ENCODE results near the gene HELZ.
A peak's percentile ranks its signal among the peaks of the same experiment; 100 is the strongest.
"Not testable (repeated sequence)": the region's sequence is repeated elsewhere in the genome, so short reads cannot be mapped to it uniquely, and the experiment has no call there.

HELZ gene

GRCh38 chr17:67262435-67263117 lies 17.6 kb upstream of the HELZ start:
- no peak for DNase-seq

DNA sequence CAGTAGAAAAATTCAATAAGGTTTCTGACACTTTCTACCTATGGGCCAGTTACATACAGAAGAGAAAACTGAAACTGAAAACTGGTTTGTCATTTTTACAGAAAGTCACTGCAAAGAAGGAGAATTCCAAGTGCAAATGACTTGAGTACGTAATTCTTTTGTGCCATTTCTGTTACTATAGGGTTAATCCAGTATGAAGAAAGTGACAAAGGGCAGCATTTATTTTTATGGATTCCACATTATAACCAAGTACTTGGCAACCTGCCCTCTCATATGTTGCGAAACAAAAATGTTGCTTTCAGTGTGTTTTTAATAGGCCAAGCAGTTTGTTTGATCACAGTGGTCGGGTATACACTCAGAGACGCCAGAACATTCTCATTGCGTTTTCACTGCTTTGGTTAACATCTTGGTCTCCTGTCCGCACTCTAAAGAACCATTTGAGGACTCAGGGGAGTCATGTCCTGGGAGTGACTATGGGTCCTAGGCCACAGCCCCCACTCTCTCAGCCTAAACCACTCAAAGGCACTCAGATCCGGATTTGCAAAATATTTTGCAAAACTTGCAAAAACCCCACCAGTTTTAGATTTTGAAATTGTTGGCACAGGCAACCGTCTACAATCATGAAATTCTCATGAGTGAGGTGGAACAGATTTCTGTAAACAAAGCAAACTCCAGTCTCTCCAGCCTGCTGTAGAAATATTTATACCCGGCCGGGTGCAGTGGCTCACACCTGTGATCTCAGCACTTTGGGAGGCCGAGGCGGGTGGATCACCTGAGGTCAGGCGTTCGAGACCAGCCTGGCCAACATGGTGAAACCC lies 15.4 kb upstream of the HELZ start:
- DNase-seq = peak; percentile 47

DNA sequence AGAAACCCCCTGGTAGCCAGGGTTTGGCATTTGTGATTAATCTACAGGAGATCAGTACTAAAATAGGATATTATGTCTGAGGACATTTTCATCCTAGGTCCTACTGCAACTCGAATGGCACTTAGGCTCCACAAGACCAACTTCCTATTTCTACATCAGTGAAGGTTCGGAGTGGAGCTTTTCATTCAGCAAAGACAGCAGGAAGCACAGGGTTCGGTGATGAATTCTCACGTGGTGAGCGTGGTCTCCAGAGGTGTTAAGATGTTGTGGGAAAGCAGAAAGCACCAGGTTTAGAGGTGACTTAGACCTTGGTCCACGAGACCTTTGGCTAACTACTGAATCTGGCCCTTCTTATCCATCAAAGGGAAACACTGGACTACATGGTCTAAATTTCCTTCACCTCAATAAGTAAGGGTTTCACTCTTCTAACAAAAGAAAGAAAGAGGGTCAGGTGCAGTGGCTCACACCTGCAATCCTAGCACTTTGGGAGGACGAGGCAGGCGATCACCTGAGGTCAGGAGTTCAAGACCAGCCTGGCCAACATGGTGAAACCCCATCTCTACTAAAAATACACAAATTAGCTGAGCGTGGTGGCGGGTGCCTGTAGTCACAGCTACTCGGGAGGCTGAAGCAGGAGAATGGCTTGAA lies 13.9 kb upstream of the HELZ start:
- DNase-seq = peak; percentile 52

DNA sequence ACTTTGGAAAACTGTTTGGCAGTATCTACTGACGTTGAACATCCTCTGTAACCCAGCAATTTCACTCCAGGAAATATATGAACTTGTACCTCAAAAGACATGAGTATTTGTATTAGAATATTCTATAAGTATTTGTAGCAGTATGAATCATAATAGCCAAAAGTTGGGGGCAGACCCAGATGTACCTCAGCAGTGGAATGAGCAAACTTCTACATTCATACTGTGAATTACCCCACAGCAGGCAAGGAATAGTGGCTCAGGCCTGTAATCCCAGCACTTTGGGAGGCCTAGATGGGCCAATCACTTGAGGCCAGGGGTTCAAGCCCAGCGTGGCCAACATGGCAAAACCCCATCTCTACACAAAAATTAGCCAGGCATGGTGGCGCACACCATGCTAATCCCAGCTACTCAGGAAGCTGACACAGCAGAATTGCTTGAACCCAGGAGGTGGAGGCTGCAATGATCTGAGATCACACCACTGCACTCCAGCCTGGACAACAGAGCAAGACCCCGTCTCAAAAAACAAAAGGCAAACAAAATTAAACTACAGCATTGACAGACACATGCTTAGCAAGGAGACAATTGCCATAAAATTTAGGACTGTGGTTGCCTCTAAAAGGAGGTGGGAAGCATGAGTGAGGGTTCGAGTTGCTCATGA lies 11.2 kb upstream of the HELZ start:
- no peak for DNase-seq

DNA sequence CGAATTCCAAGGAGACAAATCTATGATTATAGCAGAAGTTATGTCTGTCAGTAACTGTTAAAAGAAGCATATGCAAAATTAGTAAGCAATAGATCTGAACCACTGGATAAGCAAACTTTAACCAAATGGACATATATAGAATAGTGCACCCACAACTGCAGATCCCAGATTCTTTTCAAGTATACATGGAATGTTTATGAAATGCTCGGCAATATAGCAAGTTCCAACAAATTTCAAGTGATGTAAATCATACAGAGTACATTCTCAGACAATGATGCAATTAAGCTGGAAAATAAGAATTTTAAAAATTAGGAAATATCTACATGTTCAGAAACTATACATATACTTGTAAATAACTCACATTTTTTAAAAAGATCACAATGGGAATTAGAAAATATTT lies 8.4 kb upstream of the HELZ start:
- DNase-seq = no peak

- DNase-seq = not testable (repeated sequence)
Observed at GRCh38 chr17:67251586-67251985, 6.6 kb upstream of the HELZ start.

- no peak for DNase-seq
Observed at GRCh38 chr17:67248291-67248690, 3.3 kb upstream of the HELZ start.

DNA sequence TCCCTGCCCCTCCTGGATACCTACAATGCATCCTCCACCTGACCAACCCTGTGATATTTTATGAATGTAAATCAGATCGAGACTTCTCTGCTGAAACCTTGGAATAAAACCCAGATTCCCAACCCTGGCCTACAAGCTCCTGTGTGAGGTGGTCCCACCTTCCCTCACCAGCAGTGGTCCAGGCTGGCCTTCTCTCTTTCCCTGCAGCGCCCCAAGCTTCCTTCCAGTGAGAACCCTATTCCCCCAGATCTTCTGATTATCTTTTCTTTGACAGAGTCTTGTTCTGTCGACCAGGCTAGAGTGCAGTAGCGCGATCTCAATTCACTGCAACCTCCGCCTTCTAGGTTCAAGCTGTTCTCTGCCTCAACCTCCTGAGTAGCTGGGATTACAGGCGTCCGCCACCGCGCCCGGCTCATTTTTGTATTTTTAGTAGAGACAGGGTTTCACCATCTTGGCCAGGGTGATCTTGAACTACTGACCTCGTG lies 2.5 kb upstream of the HELZ start:
- DNase-seq = no peak

DNA sequence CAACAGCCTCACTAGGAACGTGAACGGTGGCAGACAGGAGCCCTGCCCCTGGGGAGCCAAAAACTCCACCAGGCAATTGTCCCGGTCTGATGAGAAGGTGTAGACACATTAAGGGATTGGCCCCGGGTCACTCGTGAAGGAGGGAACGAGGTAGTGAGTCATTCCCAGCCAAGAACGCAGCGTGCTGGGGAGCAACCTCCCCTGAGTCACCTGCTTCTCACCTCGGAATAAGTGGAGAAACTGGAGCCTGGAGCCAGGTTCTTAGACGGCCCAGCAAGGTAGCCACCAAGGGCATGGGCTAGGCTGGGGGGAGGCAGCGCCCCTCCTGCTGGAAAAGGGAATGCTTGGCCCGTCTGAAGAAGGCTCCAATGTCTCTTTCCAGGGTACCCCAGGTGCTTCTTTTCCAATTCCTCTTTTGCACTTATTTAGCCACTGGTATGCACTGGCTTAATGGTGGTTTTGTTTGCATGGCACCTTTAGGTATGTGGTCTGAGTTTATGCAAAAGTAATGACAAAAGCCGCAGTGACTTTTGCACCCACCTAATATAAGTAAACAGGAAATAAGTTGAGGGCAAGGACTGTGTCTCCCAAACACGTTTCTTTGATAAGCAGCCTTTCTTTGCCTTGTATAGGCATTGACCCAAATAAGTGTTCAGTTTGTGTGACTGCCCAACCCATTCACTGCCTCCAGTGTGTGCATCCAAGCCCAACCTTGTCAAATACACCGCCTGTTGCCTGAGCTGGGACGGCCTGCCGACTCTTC lies 1.8 kb upstream of the HELZ start:
- DNase-seq = no peak

- no peak for DNase-seq
Observed at GRCh38 chr17:67246403-67246652, 1.3 kb upstream of the HELZ start.

DNA sequence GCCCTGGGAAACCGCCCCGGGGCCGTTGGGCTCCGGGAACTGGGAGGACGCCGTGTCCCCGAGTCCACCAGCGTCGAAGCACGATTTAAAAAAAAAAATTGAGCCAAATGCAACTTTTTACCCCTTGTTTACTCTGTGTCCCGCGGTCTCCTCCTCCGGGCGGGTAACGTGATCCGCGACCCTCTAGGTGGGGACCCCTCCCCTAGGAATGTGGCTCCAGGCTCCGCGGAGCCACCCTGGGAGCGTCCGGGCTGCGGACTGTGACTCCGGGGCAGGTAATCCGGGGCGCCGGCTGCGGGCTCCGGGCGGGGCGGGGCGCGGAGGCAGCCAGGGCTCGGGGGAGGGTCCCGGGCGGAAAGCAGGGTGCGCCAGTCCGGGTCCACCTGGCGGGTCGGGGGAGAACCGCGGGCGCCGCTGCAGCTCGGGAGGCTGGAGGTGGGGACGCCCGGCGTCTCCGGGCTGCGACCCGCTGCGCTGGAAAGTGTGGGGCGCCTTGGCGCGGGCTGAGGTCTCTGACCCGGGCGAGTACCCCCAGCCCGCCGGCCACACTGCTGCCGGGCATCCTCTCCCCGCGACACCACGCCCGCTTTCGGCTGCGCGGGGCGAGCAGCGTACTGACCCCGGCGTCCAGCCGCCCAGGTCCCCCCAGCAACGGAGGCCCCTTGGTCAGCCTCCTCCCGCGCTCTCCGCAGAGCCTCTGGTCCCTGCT lies 852 bp upstream of the HELZ start:
- no peak for DNase-seq

GRCh38 chr17:67244431-67245072 lies 444 bp downstream of the HELZ start:
- no peak for DNase-seq

- DNase-seq = no peak
Observed at GRCh38 chr17:67243284-67243683, 1.7 kb downstream of the HELZ start.

DNA sequence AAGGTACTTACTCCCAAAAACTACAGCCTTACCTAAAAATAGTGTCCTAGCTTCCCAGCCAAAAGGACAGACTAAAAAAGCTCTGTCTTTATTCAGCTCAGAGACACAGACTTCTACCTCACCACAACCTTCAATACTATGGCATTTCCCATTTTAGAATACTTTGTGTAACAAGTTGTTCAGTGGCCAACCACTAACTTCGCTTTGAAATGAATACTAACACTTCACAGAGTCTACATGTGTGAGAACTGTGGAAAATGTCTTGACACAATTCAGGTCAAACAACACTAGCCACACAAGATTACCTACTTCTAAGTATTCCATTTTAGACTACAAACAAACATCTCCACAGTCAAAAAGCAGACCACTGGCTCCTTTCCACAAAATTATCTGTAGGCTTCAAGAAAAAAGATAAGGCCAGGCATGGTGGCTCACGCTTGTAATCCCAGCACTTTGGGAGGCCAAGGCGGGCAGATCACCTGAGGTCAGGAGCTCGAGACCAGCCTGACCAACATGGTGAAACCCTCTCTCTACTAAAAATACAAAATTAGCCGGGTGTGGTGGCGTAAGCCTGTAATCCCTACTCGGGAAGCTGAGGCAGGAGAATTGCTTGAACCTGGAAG lies 3.2 kb downstream of the HELZ start:
- DNase-seq = no peak

DNA sequence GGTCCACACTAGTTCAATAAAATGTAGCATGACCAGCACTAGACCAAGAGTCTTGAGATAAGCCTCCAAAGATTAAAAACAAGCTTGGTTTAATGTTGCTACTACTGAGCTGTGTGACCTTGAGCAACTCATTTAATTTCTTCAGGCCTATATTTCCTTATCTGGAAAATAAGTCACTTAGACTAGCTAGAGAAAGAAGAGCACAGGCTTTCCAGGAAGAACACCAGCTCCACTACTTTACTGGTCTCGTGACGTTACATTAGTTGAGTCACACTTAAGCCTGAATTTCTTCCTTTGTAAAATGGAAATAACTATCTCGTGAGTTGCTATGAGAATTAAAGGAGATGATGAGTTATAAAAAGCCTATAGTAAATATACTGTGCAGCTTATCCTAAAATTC lies 5.4 kb downstream of the HELZ start:
- DNase-seq = no peak

- DNase-seq = no peak
Observed at GRCh38 chr17:67238991-67239390, 6.0 kb downstream of the HELZ start.

DNA sequence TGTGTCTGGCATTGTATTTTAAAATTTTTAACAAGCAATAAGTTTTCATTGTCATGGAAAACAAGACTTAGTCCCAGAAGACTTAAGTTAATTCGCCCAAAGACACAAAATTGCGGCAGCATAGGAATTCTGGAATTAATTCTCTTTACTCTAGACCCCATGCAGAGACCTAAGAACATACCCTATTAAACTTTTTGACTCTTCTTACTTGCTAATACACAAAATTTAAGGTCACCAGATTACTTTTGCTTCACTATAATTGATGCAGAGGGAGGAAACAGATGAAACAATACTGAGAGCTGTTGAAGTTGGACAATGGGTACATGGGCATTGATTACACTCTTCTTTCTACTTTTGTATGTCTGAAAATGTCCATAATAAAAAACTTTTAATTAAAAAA lies 12.6 kb downstream of the HELZ start:
- no peak for DNase-seq

DNA sequence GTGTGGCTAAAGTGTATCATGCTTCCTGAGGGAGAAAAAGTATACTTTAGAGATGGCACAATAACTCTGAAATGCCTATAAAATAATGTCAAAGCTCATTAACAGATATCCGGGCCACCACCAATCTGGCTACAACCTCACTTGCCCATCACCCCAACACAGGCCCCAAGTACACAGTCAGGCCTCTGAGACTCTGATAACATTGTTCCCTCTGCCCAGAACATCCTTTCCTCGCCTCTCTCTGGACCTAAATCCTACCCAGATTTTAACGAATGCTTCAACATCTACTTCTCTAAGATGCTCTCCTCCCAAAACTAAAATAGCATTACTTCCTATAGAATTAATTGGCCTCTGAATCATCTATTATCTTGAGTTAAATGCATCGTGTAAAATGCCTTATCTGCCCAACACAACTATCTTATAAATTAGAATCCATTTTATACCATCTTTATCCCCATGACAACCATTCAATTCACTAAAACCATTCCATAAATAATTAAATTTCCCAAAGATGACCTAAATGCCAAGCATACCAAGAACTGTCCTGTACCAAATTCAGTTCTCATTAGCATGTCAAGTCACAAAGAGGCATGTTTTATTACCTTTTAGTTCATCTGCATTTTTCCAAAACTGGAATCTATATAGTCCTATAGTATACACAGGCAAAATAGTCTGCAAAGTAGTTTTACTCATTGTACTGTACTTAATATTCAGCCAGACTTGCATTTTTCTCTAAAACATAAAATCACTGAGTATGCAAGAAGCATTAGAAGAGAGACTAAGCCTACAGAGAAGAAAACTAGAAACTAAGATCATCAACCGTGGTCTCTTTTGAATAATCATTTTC lies 15.7 kb downstream of the HELZ start:
- no peak for DNase-seq

DNA sequence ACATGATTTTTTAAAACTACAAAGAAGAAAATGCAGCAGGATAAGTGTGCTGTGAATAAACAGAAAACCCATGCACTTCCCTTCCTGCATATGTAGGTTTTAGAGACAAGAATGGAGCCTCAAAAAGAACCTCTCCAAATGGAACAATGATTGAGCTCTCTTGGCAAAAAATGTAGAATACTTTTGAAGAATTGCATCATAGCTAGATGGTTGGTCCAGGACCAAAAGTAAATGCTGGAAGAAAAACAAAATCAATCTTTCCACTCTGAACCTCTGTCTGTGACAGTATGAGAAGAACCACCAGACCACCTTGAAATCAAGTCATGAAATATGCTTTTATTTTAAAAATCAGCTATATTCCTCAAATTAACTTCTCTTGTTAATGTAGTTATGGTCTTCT lies 17.5 kb downstream of the HELZ start:
- DNase-seq = no peak

GRCh38 chr17:67225316-67225715 lies 19.7 kb downstream of the HELZ start:
- no peak for DNase-seq
